ENCODE results near the gene RRAGD.

DNA sequence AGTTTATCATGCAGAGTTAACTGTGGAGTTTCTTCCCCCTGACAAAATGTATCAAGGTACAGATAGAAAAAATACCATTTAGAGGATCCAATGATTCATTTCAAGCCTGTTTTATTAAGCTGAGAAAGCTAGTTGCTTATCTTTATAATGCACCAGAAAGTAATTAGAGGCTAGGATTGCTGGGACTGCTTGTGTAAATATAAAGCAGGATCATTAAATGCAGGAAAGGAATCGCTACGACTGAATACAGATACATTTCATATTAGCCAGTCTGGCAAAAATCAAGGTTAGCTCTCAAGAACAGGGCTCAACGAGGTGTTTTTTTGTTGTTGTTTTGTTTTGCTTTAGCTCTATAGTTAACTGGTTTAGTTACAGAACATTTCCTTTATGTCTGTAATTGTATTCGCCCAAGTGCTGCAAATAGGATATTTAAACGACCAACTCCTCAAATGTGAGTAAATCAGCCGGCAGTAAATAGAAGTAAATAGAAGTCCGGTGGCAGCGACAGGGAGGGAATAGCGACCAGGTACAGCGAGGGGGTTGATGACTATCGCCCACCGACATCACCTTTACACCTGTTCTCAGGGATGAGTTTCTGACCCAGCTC, 60.3 kb downstream of the RRAGD start:
- TF ChIP-seq EZH2 (IDR thresholded peaks at IDR 0.05; ENCODE audit: insufficient read depth, poor library complexity, severe bottlenecking) (no peak), EZH2phosphoT487 (IDR thresholded peaks at IDR 0.05; ENCODE audit: insufficient read depth, low read depth) (no peak)

Data from GM23248 (cell line).